IMR-90 (cell line): ENCODE results near the gene MYO9B. TPM values are rescaled to one million over a fixed set of nuclear protein-coding genes. Genes with fewer than 3 reads are reported as not detected.

Experiments used
- ATAC-seq: fragments of 200-7000 bp; cut with Tn5 transposase; 2 replicates; pipeline ENCODE4 v1.9.1; 2020; ENCODE audit warnings: low read depth, mild to moderate bottlenecking, moderate library complexity
- BruUV-seq: library from RNA; stranded (reverse); fragments of 400-500 nt; replicated peaks from 2 replicates; lab custom pipeline; 2021; lab: Mats Ljungman, UMichigan
- CTCF ChIA-PET: fragments of 300-600 bp; formaldehyde crosslinking; extraction: SDS; loops from one replicate; lab custom pipeline; 2021; ENCODE audit warnings: antibody characterized with exemption; lab: Yijun Ruan, JAX
- POLR2A ChIA-PET: fragments of 300-600 bp; sonication (Branson Sonifier 250); formaldehyde crosslinking; loops from one replicate; lab custom pipeline; 2022; ENCODE audit warnings: antibody characterized with exemption; ENCODE audit not compliant: unreplicated experiment; lab: Charles Lee
- DNase-seq: peaks from one replicate; pipeline ENCODE4 v3.0.0; 2013
- H2AFZ ChIP-seq: replicated peaks from 2 replicates; pipeline ENCODE3; 2013; ENCODE audit warnings: low read length, mild to moderate bottlenecking; ENCODE audit not compliant: poor library complexity
- H2AK5ac ChIP-seq: 2 replicates; pipeline ENCODE4 v1.6.1; 2013; ENCODE audit warnings: low read depth, low read length, inconsistent platforms
- H2AK9ac ChIP-seq: replicated peaks from 2 replicates; pipeline ENCODE3; 2013; ENCODE audit warnings: mild to moderate bottlenecking, low read depth, low read length, moderate library complexity; ENCODE audit not compliant: poor library complexity
- H2BK120ac ChIP-seq: 2 replicates; pipeline ENCODE4 v1.6.1; 2013; ENCODE audit warnings: low read depth, low read length, inconsistent platforms
- H2BK15ac ChIP-seq: 3 replicates; pipeline ENCODE4 v1.6.1; 2013; ENCODE audit warnings: low read depth, low read length, inconsistent platforms
- H2BK20ac ChIP-seq: 2 replicates; pipeline ENCODE4 v1.6.1; 2013; ENCODE audit warnings: low read depth, mild to moderate bottlenecking, inconsistent platforms, low read length, moderate library complexity
- H2BK5ac ChIP-seq: 2 replicates; pipeline ENCODE4 v1.6.1; 2013; ENCODE audit warnings: mild to moderate bottlenecking, low read depth, low read length, inconsistent platforms; ENCODE audit not compliant: poor library complexity, severe bottlenecking
- H3K14ac ChIP-seq: replicated peaks from 2 replicates; pipeline ENCODE4 v1.6.1; 2013; ENCODE audit warnings: low read depth, low read length, inconsistent platforms
- H3K18ac ChIP-seq: 2 replicates; pipeline ENCODE4 v1.6.1; 2013; ENCODE audit warnings: low read depth, low read length, control low read depth
- H3K23ac ChIP-seq: 2 replicates; pipeline ENCODE4 v1.6.1; 2013; ENCODE audit warnings: low read depth, low read length, inconsistent platforms
- H3K27ac ChIP-seq: 2 replicates; pipeline ENCODE4 v1.5.1; 2013; ENCODE audit warnings: mild to moderate bottlenecking, control low read depth, low read length; ENCODE audit not compliant: insufficient read depth
- H3K27me3 ChIP-seq: 2 replicates; pipeline ENCODE4 v1.6.1; 2013; ENCODE audit warnings: low read length; ENCODE audit not compliant: control insufficient read depth, insufficient read depth
- H3K36me3 ChIP-seq: 2 replicates; pipeline ENCODE4 v1.6.1; 2013; ENCODE audit warnings: low read length, mixed read lengths; ENCODE audit not compliant: control insufficient read depth, insufficient read depth
- H3K4ac ChIP-seq: 2 replicates; pipeline ENCODE4 v1.6.1; 2013; ENCODE audit warnings: low read depth, low read length, inconsistent platforms
- H3K4me1 ChIP-seq: 2 replicates; pipeline ENCODE4 v1.6.1; 2013; ENCODE audit warnings: low read length, mixed read lengths; ENCODE audit not compliant: control insufficient read depth, insufficient read depth
- H3K4me2 ChIP-seq: 2 replicates; pipeline ENCODE4 v1.6.1; 2013; ENCODE audit warnings: low read depth, mild to moderate bottlenecking, control low read depth, low read length, moderate library complexity
- H3K4me3 ChIP-seq: 2 replicates; pipeline ENCODE4 v1.5.1; 2013; ENCODE audit warnings: low read depth, mild to moderate bottlenecking, control low read depth, low read length, moderate library complexity; ENCODE audit not compliant: insufficient read depth
- H3K56ac ChIP-seq: 2 replicates; pipeline ENCODE4 v1.6.1; 2013; ENCODE audit warnings: low read length, inconsistent platforms; ENCODE audit not compliant: insufficient read depth; ENCODE audit errors: extremely low read depth
- H3K79me1 ChIP-seq, 2 experiments: 2 replicates each; pipeline ENCODE4 v1.6.1; 2013; ENCODE audit warnings: low read length in 2 of 2, inconsistent platforms in 1 of 2, low read depth in 1 of 2
- H3K9ac ChIP-seq: 2 replicates; pipeline ENCODE4 v1.6.1; 2013; ENCODE audit warnings: low read depth, low read length, control low read depth
- H3K9me1 ChIP-seq: 2 replicates; pipeline ENCODE4 v1.6.1; 2013; ENCODE audit warnings: low read length, inconsistent platforms; ENCODE audit not compliant: insufficient read depth
- H3K9me3 ChIP-seq: 2 replicates; pipeline ENCODE4 v1.6.1; 2013; ENCODE audit warnings: low read length; ENCODE audit not compliant: control insufficient read depth, insufficient read depth
- H4K20me1 ChIP-seq: 2 replicates; pipeline ENCODE4 v1.6.1; 2013; ENCODE audit warnings: low read length, inconsistent platforms; ENCODE audit not compliant: insufficient read depth
- H4K5ac ChIP-seq: 2 replicates; pipeline ENCODE4 v1.6.1; 2013; ENCODE audit warnings: mild to moderate bottlenecking, low read depth, low read length, control low read depth
- H4K8ac ChIP-seq, 2 experiments: 2 replicates each; pipeline ENCODE4 v1.6.1; 2013; ENCODE audit warnings: low read depth in 2 of 2, low read length in 2 of 2, control low read depth in 1 of 2, inconsistent platforms in 1 of 2
- H4K91ac ChIP-seq: 2 replicates; pipeline ENCODE4 v1.6.1; 2013; ENCODE audit warnings: low read depth, low read length, inconsistent platforms; ENCODE audit not compliant: insufficient read depth
- CEBPB ChIP-seq: IDR thresholded peaks from 2 replicates; pipeline ENCODE4 v1.6.1; 2012; ENCODE audit warnings: low read depth, low read length, improper control_type of control experiment
- CHD1 ChIP-seq: IDR thresholded peaks from 2 replicates; pipeline ENCODE4 v1.6.1; 2012; ENCODE audit warnings: low read depth, low read length, improper control_type of control experiment
- ELK1 ChIP-seq: fragments of 150-350 bp; IDR thresholded peaks from 2 replicates; pipeline ENCODE4 v1.6.1; 2016; ENCODE audit warnings: low read depth, mild to moderate bottlenecking, low read length, moderate library complexity, borderline replicate concordance
- FOS ChIP-seq: fragments of 150-350 bp; IDR thresholded peaks from 2 replicates; pipeline ENCODE4 v1.6.1; 2016; ENCODE audit warnings: low read depth, low read length
- MXI1 ChIP-seq: IDR thresholded peaks from 2 replicates; pipeline ENCODE4 v1.6.1; 2012; ENCODE audit warnings: low read depth, mild to moderate bottlenecking, low read length, moderate library complexity, borderline replicate concordance
- POLR2A ChIP-seq: IDR thresholded peaks from 2 replicates; pipeline ENCODE4 v1.6.1; 2012; ENCODE audit warnings: mild to moderate bottlenecking, low read depth, low read length
- RAD21 ChIP-seq: IDR thresholded peaks from 2 replicates; pipeline ENCODE4 v1.6.1; 2012; ENCODE audit warnings: low read length, improper control_type of control experiment
- RCOR1 ChIP-seq: IDR thresholded peaks from 2 replicates; pipeline ENCODE4 v1.6.1; 2012; ENCODE audit warnings: mild to moderate bottlenecking, low read length, improper control_type of control experiment; ENCODE audit not compliant: insufficient replicate concordance
- RFX5 ChIP-seq: IDR thresholded peaks from 2 replicates; pipeline ENCODE4 v1.8.0; 2012; ENCODE audit warnings: low read depth, mild to moderate bottlenecking, low read length, moderate library complexity
- SMC3 ChIP-seq: fragments of 150-350 bp; IDR thresholded peaks from 2 replicates; pipeline ENCODE4 v1.6.1; 2016; ENCODE audit warnings: low read depth, mild to moderate bottlenecking, antibody characterized with exemption, low read length, moderate library complexity
- WGBS, 2 experiments: methylation state at CpG; one replicate each; pipeline versions ENCODE4 v1.1.5 to v1.1.7; 2013; ENCODE audit warnings: missing lambda C conversion rate in 2 of 2; ENCODE audit not compliant: insufficient read length in 1 of 2; ENCODE audit errors: extremely low coverage in 2 of 2; 5-methylcytosine and 5-hydroxymethylcytosine counted together
- dilution Hi-C: fragments of 300-500 bp; cut with HindIII; formaldehyde crosslinking; loops from one replicate; pipeline ENCODE4 v1.14.3; 2018; ENCODE audit warnings: low sequenced_read_pairs; ENCODE audit not compliant: unreplicated experiment
- in situ Hi-C: fragments of 300-500 bp; cut with MboI; formaldehyde crosslinking; loops from 3 replicates; pipeline ENCODE4 v1.14.3; 2019; ENCODE audit warnings: low sequenced_read_pairs, inconsistent platforms, mixed read lengths
- intact Hi-C: fragments of 100-400 bp; cut with micrococcal nuclease; formaldehyde crosslinking; loops from 2 replicates; pipeline ENCODE4 v1.10.0; 2022
- polyA plus RNA-seq, 3 experiments: library from polyadenylated mRNA; depleted of rRNA; stranded (reverse); fragments of >200 nt; gene quantifications; 2 replicates each; pipeline ENCODE4 v1.2.3, GENCODE V29; 2012; ENCODE audit warnings: low replicate concordance in 1 of 3
- total RNA-seq: library from RNA; depleted of rRNA; stranded (reverse); fragments of >200 nt; gene quantifications from 2 replicates; pipeline ENCODE4 v1.2.3, GENCODE V29; 2012

The MYO9B gene
- total and polyA plus RNA-seq, 2 of the 4 experiments (the other 2 are of a cell fraction): 61.8 to 77.8 TPM

DNA sequence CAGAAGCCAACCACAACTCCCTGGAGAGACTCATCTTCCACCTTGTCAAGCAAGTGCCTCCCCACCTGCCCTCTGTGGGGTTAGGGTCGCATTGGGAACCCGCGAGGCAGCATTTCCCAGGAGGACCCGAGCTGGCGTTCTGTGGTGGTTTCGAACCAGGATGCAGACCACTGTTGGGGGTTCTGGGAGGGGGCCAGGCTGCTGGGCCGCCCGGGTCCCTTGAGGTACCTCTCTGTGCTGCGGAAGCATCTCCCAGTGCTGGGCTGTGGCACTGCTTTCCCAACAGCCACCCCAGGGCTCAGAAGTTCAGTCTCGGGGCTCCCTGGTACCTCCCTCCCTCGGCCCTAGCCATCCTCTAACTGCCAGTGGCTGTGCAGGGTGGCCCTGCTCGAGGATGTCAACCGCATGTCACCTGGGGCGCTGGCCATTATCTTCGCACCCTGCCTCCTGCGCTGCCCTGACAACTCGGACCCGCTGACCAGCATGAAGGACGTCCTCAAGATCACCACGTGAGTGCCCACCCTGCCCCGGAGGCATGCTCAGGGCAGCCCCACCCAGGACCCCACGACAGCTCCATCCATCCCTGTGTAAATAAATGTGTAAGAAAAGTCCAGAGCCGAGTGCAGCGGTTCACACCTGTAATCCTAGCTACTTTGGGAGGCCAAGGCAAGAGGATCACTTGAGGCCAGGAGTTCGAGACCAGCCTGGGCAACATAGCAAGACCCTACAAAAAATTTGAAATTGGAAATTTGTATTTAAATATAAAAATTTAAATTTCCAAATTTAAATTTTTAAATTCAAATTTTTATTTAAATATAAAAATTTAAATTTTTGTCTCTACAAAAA is 131.4 kb downstream of the MYO9B start:
- DNase-seq (no peak), ATAC-seq (no peak)
- Histone ChIP-seq H3K4me1 (no peaks in the 10 kb centered on the region), H3K23ac (no peak overlapping the region), H3K14ac (no peak overlapping the region), H3K18ac (no peak overlapping the region), H3K4me3 (no peak overlapping the region), H3K56ac (no peak overlapping the region), H3K4ac (no peak overlapping the region), H2AFZ (no peak overlapping the region), H2BK15ac (no peak overlapping the region), H3K79me1 (peaks cover 6 to 28% of the 10 kb centered on the region in 2 experiments; a peak in 3 of 4 replicates), H3K36me3 (peaks cover 75% of the 10 kb centered on the region), H4K8ac (no peak overlapping the region), H3K27ac (no peak overlapping the region), H3K9me1 (peaks cover 11% of the 10 kb centered on the region), H2AK9ac (no peak overlapping the region), H3K27me3 (no peaks in the 10 kb centered on the region), H4K20me1 (peaks cover 18% of the 10 kb centered on the region), H2BK20ac (no peak overlapping the region), H2BK120ac (no peak overlapping the region), H3K9ac (no peak overlapping the region), H2AK5ac (no peak overlapping the region), H2BK5ac (no peak overlapping the region), H4K91ac (no peak overlapping the region), H3K9me3 (no peaks in the 10 kb centered on the region), H3K4me2 (no peak overlapping the region), H4K5ac (no peak overlapping the region)
- in situ Hi-C loops: loop anchor here (10.0 kb wide), 1 partner anchor 78 kb away; the partner anchor contains the start of gene ANKLE1
- intact Hi-C loops: no loop called here
- CTCF ChIA-PET: no interaction called here
- WGBS, 2 experiments: 96% methylated on average over 3 of the region's 25 CpGs; no CpG with 5 or more reads in 1 of the 2 experiments
- no peak for TF ChIP-seq ELK1
- no peak for TF ChIP-seq RCOR1
- TF ChIP-seq CHD1: no peak
- no peak for TF ChIP-seq RFX5
- TF ChIP-seq FOS: no peak
- no peak for TF ChIP-seq CEBPB
- no peak for TF ChIP-seq MXI1
- no peak for TF ChIP-seq POLR2A
- TF ChIP-seq SMC3: no peak
- no peak for TF ChIP-seq RAD21
- POLR2A ChIA-PET: interaction anchor here (0.5 kb wide), 1 partner anchor 130 kb away, joined by 3 read pairs; no protein-coding TSS in a partner anchor
- dilution Hi-C loops: no loop called here
- BruUV-seq: no TSS peak
